ENCODE results near the gene OSCP1.
A peak's percentile ranks its signal among the peaks of the same experiment; 100 is the strongest.

The OSCP1 gene

DNA sequence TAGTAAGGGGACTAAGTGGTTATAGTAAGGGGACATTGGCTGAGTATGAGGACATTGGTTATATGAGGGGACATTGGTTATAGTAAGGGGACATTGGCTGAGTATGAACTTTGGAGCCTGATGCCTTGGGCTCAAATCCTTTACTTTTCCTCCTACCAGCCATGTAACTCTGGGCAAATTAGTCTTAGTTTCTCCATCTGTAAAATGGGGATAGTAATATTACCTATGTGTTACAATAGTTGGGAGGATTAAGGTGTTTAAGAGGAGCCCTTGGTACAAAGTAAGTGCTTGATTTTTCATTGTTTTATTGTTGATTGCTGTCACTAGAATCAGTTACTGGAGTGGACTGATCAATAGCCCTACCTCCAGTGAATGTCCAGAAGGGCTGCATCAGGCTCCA lies 2.8 kb downstream of the OSCP1 start:
- DNase-seq (ENCODE audit: insufficient read length, low spot score) (no peak), FAIRE-seq (no peak)
- TF ChIP-seq POLR2A (IDR thresholded peaks at IDR 0.05; ENCODE audit: low read depth, low read length), result no peak

DNA sequence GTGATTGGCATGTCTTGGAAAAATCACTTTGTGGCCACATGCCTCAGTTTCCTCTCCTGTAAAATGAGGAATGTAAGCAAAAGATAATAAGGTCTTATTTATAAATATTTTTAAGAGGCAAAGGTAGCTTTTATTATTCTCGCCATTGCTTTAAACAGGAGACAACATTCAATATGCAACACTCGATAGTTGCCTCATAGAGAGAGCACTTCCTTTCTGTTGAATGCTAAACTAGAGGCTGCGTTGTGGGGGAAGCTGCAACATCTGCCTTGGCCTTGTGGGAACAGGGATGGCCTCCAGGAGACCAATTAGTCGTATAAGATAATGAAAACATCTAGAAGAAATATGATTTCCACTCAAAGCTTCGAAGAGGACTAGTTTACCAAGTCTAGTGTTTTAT lies 3.5 kb downstream of the OSCP1 start:
- TF ChIP-seq POLR2A (IDR thresholded peaks at IDR 0.05; ENCODE audit: low read depth, low read length), result no peak
- no peak for FAIRE-seq
- no peak for DNase-seq (ENCODE audit: insufficient read length, low spot score)

DNA sequence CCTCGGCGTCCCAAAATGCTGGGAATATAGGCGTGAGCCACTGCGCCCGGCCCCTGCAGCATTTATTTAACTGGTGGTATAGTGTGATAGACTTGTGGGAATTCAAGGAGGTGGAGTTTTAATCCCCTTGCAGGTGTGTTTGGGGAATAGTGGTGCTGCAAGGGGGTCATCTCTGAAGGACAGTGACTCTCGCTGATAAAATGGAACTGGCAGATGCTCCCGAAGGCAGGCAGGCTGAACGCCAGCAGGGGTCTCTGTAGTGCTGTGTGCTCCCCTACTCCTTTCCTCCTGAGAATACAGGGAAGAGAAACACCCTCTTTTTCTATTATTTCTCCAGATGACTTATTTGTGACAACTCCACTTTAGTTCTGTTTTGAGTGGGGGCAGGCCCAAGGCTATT lies 4.0 kb downstream of the OSCP1 start:
- DNase-seq (ENCODE audit: insufficient read length, low spot score) (no peak), FAIRE-seq (no peak)
- no peak for TF ChIP-seq POLR2A (IDR thresholded peaks at IDR 0.05; ENCODE audit: low read depth, low read length)

DNA sequence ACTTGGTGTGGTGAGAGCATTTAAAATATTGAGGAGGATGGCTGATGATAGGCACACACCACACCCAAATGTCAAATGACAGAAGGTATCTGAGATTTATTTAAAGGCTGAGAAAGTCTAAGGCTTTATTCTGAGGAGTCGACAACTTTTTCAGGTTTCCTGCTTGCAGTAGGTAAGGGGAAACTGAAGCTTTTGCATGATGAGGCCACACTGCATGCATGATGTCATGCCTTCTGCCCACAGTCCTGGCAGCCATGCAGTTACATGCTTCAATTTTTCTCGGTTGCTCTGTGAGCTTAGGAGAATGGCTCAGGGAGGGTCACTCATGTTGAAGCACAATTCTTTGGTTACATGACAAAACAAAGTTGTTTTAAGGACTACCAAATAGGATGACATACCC lies 7.0 kb downstream of the OSCP1 start:
- TF ChIP-seq POLR2A (IDR thresholded peaks at IDR 0.05; ENCODE audit: low read depth, low read length), result no peak
- FAIRE-seq (no peak), DNase-seq (ENCODE audit: insufficient read length, low spot score) (no peak)

DNA sequence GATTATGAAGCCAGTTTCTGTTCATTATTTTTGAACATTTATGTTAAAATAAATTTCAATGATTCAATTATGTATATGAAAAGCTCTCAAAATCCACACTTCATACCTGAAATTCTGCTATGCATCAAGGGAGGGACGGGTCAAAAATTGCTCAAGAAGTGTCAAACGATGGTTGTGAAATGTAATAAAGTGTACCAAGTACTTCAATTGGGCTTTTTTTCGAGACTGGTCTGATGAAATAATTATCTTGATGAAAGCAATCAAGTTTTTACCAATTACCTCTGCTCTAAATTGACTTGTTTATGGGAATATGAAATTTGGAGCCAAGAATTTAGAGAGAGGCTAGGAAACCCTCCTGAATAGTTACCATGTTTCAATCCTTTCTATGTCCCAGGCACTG lies 7.9 kb downstream of the OSCP1 start:
- DNase-seq (ENCODE audit: insufficient read length, low spot score), result no peak
- no peak for TF ChIP-seq POLR2A (IDR thresholded peaks at IDR 0.05; ENCODE audit: low read depth, low read length)
- FAIRE-seq, result no peak

DNA sequence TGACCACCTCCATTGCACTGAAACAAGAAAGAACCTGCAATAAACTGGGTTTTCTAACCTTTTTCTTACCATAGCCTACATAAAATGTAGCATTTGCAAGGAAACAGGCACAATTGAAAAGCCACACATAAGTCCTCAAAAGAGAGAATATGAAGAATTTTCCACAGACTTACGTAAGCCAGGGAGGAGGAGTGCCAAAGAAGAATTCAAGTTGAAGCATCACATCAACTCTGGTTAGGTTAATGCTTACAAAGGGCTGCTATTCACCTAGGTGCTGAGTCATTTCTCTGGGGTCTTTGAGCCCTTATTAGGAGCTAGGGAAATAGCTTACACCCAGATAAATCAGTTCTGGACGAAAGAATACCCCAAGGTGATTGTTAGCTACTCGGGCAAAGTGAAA lies 9.6 kb downstream of the OSCP1 start:
- TF ChIP-seq POLR2A (IDR thresholded peaks at IDR 0.05; ENCODE audit: low read depth, low read length), result no peak
- DNase-seq (ENCODE audit: insufficient read length, low spot score) (no peak), FAIRE-seq (no peak)

DNA sequence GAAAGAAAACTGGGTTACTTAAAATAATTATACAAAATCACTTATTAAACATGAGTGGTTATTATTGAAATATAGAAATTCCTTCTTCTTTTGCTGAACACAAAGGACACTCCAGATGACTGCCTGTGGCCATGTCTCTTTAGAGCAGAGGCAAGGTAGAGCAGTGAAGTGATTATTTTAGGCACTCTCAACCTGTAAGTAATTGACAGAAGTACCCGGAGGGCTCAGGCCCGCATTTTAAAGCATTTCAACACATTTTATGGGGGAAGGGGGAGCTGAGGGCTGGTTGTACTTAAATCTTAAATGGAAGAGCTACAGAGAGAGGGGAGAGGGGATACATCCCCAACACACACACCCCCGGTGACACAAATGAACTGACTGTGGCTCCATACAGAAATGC lies 10.2 kb downstream of the OSCP1 start:
- no peak for FAIRE-seq
- TF ChIP-seq POLR2A (IDR thresholded peaks at IDR 0.05; ENCODE audit: low read depth, low read length), result no peak
- DNase-seq (ENCODE audit: insufficient read length, low spot score), result no peak

DNA sequence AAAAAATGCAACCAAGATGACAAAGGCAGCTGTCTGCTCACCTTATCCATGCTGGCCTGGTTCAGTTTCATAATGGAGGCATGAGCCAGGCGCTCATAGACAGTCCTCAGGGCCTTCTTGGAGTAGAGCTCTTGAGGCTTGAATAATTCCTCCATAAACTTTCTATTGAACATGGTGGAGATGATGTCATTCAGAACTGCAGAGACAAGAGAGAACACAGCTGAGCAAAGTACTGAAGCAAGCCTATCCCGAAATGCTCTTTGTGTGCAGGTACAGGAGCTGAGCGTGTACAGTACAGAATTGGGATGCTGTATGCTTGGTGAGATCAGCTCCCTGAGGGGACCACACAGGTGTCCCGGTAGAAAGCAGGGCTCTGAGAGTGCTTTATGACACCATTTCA lies 11.5 kb downstream of the OSCP1 start:
- TF ChIP-seq POLR2A (IDR thresholded peaks at IDR 0.05; ENCODE audit: low read depth, low read length), result no peak
- no peak for FAIRE-seq
- DNase-seq (ENCODE audit: insufficient read length, low spot score), result no peak

DNA sequence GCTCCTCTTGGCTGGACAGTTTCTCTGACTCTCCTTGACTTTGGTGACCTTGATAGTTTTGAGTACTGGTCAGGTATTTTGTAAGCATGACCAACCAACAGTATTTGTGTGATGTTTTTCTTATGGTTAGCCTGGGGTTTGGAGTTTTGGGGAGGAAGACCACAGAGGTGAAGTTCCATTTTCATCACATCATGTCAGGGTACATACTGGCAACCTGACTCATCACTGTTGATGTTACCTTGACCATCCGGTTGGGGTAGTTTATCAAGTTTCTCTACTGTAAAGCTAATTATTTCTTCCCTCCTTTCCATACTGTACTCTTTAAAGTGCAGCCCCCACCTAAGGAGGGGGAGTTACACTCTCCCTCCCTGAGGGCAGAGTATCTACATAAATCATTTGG lies 13.4 kb downstream of the OSCP1 start:
- TF ChIP-seq POLR2A (IDR thresholded peaks at IDR 0.05; ENCODE audit: low read depth, low read length), result no peak
- DNase-seq (ENCODE audit: insufficient read length, low spot score) (peak; percentile 22), FAIRE-seq (no peak)

DNA sequence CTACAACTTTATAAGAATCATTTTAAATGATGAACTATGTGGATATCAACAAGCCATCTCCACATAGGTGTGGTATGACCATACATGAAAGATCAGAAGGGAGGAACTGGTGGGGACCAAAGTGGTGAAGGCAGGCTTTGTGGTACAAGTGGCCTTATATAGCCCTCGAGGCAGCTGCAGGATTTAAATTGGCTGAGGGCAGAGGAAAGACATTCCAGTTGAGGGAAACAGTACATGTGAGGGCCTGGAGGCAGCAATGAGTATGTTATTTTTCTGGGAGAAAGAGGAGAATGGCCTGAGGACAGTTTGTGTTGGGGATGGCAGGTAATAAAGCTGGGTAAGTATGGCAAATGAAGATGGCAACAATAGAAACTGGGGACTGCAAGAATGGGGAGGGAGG lies 17.1 kb downstream of the OSCP1 start:
- FAIRE-seq, result no peak
- TF ChIP-seq POLR2A (IDR thresholded peaks at IDR 0.05; ENCODE audit: low read depth, low read length), result no peak
- DNase-seq (ENCODE audit: insufficient read length, low spot score), result no peak

DNA sequence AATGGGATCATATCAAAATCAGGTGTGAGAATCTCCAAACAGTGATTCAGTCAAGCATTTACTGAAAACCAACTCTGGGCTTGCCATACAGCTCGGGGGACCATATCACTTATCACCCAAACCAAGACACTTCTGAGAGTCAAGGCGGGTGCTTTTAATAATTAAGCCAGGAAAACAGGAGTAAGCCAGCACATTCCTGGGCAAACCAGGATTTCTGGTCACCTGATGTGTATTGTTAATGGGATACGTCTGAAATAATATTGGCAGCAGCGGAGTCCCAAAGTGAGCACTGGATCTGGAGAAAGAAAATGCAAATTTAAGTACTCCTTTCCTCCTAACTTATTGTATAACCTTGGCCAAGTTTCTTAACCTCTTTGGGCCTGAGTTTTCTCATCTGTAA lies 17.6 kb downstream of the OSCP1 start:
- TF ChIP-seq POLR2A (IDR thresholded peaks at IDR 0.05; ENCODE audit: low read depth, low read length), result no peak
- no peak for FAIRE-seq
- no peak for DNase-seq (ENCODE audit: insufficient read length, low spot score)

DNA sequence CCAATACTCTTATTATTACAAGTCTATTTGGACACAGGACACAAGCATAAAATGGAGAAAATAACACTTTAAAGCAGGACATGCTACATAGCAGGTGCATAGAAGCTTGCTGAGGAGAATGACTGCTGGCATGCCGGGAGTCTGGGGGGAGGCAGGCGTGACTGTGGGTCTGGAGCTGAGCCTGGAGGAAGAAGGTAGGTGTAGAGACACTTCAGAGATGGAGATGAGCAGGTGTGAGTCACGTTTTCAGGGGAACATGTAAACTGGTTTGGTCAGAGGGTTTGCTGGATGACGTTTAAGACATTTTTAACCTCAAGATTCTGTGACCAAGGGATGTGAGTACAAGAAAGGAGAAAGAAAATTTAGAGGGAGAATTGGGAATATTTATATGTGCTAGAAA lies 24.5 kb downstream of the OSCP1 start:
- FAIRE-seq (no peak), DNase-seq (ENCODE audit: insufficient read length, low spot score) (no peak)
- TF ChIP-seq POLR2A (IDR thresholded peaks at IDR 0.05; ENCODE audit: low read depth, low read length), result no peak

DNA sequence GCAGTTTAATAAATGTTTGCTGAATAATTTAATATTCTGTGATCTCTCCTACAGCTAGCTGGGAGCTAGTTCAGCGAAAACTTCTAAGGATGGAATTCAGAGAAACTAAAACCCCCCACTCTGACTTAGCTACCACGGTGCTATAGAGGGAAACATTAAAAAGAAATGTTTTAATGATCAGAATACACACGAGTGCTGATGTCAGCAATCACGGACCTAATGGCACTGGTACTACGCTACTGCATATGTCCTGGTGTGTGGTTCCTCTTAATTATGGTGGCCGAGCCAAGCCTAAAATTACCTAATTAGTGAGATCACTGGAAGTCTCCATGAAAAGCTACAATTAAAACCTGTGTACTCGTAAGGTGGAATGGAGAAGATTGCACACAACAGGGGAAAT lies 28.6 kb downstream of the OSCP1 start:
- TF ChIP-seq POLR2A (IDR thresholded peaks at IDR 0.05; ENCODE audit: low read depth, low read length), result no peak
- no peak for FAIRE-seq
- DNase-seq (ENCODE audit: insufficient read length, low spot score), result no peak

DNA sequence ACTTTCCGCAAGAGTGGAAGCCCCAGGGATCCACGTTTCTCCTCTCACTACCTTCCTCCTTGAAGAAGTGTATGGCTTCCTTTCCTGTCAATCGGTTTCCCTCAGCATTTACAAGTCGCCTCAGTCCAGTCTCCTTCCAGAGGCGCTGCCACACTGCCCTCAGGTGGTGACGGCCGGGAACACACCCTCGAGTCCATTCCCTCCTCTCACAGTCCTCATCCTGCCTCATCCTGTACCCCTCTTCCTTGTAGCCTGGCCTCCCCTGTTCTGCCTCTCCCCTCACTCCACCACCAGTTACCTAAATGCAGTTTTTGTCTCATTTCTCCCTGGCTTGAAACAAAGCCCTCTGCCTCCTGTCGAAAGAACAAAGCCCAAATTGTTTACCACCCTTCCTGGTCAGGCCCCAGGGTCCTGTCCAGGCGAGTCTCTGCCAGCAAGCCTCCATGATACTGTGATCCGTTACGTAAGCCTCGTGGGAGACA lies 29.4 kb downstream of the OSCP1 start:
- peak; percentile 63 for DNase-seq (ENCODE audit: insufficient read length, low spot score)
- peak; percentile 75 for FAIRE-seq
- TF ChIP-seq POLR2A (IDR thresholded peaks at IDR 0.05; ENCODE audit: low read depth, low read length), result no peak

DNA sequence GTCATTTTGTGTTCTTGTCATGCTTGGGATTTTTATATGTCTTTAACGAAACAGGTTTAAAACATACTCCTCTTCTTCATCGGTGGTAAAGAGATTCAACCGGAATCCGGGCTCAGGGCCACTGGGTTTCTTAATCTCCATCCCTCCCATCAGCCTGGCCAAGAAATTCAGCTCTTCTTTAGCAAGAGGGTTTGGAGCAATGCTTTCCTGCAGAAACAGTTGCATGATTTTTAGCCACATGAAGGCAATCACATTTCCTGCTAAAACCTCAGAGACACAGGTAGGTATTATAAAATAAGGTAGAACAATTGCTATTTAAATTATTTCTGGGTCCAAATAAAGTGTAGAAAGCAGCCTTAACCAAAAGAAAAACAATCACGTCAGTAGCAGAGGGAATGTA lies 29.8 kb downstream of the OSCP1 start:
- TF ChIP-seq POLR2A (IDR thresholded peaks at IDR 0.05; ENCODE audit: low read depth, low read length), result no peak
- DNase-seq (ENCODE audit: insufficient read length, low spot score) (no peak), FAIRE-seq (no peak)

DNA sequence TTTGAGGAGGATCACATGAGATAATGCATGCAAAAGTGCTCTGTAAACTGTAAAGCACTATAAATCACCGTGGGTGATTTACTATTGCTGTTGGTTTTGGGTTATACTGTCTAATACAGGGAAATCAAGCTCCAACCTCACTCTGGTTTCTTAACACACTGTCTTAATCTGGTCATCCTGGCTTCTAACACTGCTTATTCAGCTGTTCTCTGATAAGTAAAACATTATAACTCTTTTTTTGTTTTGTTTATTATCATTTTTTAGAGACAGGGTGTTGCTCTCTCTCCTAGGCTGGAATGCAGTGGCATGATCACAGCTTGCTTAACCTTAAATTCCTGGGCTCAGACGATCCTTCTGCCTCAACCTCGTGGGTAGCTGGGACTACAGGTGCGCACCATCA lies 30.7 kb downstream of the OSCP1 start:
- DNase-seq (ENCODE audit: insufficient read length, low spot score), result no peak
- TF ChIP-seq POLR2A (IDR thresholded peaks at IDR 0.05; ENCODE audit: low read depth, low read length), result no peak
- FAIRE-seq, result no peak
